Activated naive CD8-positive, alpha-beta T cell (primary cell): Measurements from ENCODE around the gene SLC25A34.

Experiments
- H3K27ac Mint-ChIP-seq: one replicate; pipeline ENCODE4 v1.8.0; 2021; ENCODE audit warnings: mixed read lengths
- H3K27me3 Mint-ChIP-seq: one replicate; pipeline ENCODE4 v1.8.0; 2021; ENCODE audit warnings: mixed read lengths
- H3K36me3 Mint-ChIP-seq: one replicate; pipeline ENCODE4 v1.8.0; 2021; ENCODE audit warnings: mixed read lengths
- H3K4me1 Mint-ChIP-seq: one replicate; pipeline ENCODE4 v1.8.0; 2021; ENCODE audit warnings: low read depth, mixed read lengths
- H3K4me3 Mint-ChIP-seq: one replicate; pipeline ENCODE4 v1.8.0; 2021; ENCODE audit warnings: mild to moderate bottlenecking, mixed read lengths
- H3K9me3 Mint-ChIP-seq: one replicate; pipeline ENCODE4 v1.8.0; 2021; ENCODE audit warnings: low read depth, mixed read lengths

Gene SLC25A34

DNA sequence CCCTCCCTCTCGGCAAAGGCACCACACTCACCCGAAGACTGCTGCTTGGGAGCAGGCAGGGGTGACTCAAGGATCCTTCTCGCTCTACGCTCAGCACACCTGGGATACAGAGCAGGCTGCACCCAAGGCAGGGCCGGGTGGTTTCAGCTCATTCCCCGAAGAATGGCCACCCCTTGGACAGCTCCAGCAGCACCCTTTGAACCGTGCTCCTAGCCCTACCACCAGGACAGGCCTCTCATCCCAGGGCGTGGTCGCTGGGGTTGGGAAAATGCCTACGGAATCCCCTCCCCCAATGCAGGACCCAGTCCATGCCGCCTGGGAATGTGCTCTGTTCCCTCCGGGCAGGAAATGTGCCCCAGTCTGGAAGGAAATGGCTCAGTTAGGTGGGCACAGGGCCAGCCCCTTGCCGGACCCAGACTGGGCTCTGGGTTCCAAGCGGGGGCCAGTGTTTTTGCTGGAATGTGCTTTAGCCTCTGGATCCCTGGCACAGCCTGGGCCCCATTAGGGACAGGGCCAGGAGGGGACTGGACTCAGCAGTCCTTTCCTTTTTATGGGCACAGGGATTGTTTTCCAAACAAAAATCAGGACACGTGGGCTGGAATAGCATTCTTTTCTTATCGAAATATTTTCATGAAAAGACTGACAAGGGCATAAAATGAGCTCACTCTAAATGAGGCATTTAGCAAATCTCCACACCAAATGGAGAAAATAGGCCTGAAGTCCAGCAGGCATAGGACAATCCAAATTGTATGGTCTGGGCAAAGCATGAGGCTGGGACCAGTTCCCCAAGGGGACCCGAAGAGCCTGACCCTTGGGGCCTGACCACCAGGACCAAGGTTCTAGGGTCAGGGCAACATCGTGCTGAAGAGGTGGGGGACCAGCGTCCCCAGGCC lies 13.6 kb downstream of the SLC25A34 start:
- no peaks in the 10 kb centered on the region for H3K9me3 Mint-ChIP-seq
- peaks cover 2% of the 10 kb centered on the region for H3K27me3 Mint-ChIP-seq
- H3K4me3 Mint-ChIP-seq, result no peak overlapping the region
- no peak overlapping the region for H3K27ac Mint-ChIP-seq
- no peaks in the 10 kb centered on the region for H3K36me3 Mint-ChIP-seq
- H3K4me1 Mint-ChIP-seq, result no peaks in the 10 kb centered on the region

DNA sequence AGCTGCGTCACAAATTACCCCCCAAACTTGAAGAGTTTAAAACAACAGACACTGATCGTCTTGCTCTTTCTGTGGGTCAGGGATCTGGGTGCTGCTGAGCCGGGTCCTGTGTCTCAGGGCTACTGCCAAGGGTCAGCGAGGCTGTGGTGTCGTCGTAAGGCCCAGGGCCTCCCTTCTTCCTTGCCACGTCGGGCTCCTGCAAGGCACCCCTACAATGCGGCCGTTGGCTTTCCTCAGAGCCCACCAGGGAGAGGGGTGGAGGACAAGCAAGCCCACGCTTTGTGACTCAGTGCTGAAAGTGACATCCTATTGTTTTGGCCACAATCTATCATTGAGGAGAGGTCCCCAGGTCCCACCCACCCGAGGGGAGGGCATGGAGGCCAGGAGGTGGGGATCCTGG lies 14.9 kb downstream of the SLC25A34 start:
- H3K27me3 Mint-ChIP-seq, result peaks cover 5% of the 10 kb centered on the region
- H3K4me1 Mint-ChIP-seq, result no peaks in the 10 kb centered on the region
- H3K36me3 Mint-ChIP-seq, result no peaks in the 10 kb centered on the region
- no peaks in the 10 kb centered on the region for H3K9me3 Mint-ChIP-seq
- no peak overlapping the region for H3K4me3 Mint-ChIP-seq
- no peak overlapping the region for H3K27ac Mint-ChIP-seq

DNA sequence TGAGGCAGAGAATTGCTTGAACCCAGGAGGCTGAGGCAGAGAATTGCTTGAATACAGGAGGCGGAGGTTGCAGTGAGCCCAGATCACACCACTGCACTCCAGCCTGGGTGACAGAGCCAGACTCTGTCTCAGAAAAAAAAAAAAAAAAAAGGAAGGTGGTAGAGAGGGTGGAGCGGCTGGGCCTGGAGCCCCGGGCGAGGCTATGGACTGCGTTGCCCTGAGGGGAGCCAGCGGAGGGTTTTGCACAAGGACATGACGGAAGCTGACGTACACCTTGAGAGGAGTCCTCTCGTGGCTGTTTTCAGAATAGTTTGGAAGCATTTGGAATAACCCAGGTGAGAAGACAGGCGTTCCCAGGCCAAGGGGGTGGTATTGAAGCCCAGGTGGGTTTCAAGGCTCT lies 15.7 kb downstream of the SLC25A34 start:
- Mint-ChIP-seq H3K4me1 (peaks cover 5% of the 10 kb centered on the region), H3K27ac (no peak overlapping the region), H3K4me3 (no peak overlapping the region), H3K27me3 (peaks cover 8% of the 10 kb centered on the region), H3K36me3 (no peaks in the 10 kb centered on the region), H3K9me3 (no peaks in the 10 kb centered on the region)

DNA sequence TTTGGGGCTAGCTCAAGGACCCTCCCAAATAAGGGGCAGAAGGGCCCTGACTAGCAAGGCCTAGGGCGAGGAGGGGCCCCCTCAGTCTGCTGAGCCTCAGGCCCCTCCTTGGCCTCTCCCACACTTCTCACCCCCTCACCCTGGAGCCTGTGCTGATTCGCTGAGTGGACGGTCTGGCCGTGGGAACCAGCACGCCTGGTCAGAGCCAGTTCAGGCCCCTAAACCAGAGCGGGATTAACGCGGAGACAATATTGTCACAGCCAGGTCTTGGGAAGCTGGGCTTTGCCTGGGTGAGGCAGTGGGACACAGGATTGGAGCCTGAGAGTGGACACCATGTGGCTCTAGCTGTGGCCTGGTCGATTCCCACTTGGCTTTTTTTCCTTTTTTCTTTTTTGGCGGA lies 17.7 kb downstream of the SLC25A34 start:
- Mint-ChIP-seq H3K36me3 (no peaks in the 10 kb centered on the region), H3K27me3 (peaks cover 14% of the 10 kb centered on the region), H3K4me1 (peaks cover 15% of the 10 kb centered on the region), H3K4me3 (no peak overlapping the region), H3K27ac (no peak overlapping the region), H3K9me3 (no peaks in the 10 kb centered on the region)

DNA sequence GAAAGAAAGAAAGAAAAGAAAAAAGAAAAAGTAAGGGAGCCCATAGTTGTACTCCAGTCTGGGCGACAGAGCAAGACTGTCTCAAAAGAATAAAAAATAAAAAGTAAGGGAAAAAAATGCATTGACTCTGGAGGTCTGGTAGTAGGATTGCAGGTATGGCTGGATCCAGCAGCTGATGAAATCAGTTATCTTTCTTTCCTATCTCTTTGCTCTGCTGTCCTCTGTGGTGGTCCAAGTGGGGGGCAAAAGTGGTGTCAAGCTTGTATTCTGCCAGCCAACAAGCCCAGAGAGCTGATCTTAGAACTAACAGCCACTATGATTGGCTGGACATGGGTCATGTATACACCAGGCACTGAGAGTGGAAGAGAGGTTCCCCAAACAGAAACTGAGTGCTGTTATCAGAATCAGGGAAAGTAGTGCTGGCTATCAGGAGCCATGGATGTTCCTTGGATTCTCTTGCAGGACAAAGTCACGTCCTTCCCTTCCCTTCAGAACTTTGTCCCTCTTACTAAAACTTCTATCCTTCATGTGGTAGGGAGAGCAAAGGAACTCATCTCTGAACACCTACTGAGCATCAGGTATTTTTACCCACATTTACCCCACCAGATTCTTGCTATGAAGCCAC lies 19.1 kb downstream of the SLC25A34 start:
- Mint-ChIP-seq H3K4me1 (peaks cover 15% of the 10 kb centered on the region), H3K27ac (no peak overlapping the region), H3K36me3 (no peaks in the 10 kb centered on the region), H3K4me3 (no peak overlapping the region), H3K27me3 (peaks cover 16% of the 10 kb centered on the region), H3K9me3 (no peaks in the 10 kb centered on the region)

DNA sequence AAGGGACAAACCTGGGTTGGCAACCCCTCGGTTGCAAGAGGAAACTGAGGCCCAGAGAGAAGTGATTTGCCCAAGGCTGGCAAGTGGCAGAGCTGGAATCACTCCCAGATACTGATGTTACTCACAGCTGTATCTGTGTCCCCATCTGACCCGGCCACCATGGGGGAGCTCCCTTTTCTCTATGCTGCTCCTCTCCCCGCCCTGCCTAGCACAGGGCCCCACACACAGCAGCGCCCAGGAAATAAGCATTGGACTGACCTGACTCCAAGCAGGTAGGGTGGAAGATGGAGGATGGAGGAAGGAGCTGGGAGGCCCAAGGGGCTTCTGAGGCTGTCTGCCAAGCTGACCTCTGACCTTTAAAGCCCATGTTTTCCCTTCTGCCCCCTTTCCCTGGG lies 19.6 kb downstream of the SLC25A34 start:
- Mint-ChIP-seq H3K27me3 (peaks cover 16% of the 10 kb centered on the region), H3K27ac (no peak overlapping the region), H3K9me3 (no peaks in the 10 kb centered on the region), H3K4me1 (peaks cover 15% of the 10 kb centered on the region), H3K4me3 (no peak overlapping the region), H3K36me3 (no peaks in the 10 kb centered on the region)

DNA sequence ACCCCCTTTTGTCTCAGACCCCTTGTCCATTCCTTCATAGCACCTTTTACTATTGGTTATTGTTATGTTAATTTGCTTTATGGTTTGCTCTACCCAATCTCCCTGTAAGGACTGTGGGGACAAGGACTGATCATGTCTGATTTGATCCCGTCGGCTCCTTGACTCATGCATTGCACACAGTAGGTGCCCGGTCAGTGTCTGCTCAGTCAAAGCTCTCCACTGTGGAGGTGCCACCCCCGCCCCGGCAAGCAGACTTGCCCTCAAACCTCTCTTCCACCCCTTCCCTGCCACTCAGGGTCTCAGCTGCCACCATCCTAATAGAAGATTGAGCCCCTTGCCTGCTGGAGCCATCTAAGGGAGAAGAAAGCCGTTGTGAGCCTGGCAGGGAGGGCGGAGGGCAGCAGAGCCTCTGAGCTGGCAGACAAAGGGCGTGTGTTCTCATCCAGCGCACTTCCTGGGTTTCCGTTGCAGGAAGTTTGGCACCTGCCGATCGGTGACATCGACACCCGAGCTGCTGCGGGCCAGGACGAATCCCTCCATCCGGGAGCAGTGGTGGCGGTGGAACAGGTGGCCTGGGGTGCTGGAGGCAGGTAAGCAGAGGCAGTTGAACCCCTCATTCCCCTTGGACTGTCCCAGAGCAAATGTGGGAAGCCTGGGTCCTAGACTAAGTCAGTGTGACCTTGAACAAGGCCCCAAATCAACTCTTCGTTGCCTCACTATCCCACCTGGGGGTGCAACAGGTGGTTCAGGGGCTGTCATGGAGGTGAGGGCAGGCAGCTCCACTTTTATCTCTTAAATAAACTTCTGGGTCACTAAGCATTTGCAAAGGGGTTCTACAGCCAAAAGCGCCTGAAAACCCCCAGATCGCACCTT lies 20.3 kb downstream of the SLC25A34 start:
- H3K4me1 Mint-ChIP-seq, result peaks cover 15% of the 10 kb centered on the region
- H3K4me3 Mint-ChIP-seq, result no peak overlapping the region
- no peaks in the 10 kb centered on the region for H3K36me3 Mint-ChIP-seq
- H3K9me3 Mint-ChIP-seq, result no peaks in the 10 kb centered on the region
- no peak overlapping the region for H3K27ac Mint-ChIP-seq
- peaks cover 17% of the 10 kb centered on the region for H3K27me3 Mint-ChIP-seq

DNA sequence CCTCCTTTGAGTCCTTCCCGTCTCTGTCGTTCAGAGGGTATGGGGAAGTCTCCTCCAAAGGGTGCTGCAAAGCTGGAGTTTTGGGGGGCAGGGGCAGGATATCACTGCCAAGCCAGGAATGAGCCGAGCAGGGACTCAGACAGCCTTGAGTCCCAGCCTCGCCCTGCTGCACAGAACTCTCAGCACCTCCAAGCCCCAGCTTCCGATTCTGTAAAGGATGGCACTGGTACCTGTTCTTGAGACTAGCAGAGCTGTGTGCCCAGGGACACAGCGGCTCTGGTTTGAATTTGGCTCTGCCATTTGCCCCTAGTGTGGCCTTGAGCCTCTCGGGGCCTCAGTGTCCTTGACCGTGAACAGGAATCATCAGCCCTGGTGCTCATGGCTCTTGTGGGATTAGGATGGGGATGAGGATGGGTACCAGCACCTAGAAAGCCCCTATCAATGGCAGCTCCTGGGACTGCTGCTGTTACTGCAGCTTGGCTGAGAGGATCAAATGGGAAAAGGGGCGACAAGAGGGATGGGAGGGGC lies 21.0 kb downstream of the SLC25A34 start:
- H3K27me3 Mint-ChIP-seq, result peaks cover 18% of the 10 kb centered on the region

DNA sequence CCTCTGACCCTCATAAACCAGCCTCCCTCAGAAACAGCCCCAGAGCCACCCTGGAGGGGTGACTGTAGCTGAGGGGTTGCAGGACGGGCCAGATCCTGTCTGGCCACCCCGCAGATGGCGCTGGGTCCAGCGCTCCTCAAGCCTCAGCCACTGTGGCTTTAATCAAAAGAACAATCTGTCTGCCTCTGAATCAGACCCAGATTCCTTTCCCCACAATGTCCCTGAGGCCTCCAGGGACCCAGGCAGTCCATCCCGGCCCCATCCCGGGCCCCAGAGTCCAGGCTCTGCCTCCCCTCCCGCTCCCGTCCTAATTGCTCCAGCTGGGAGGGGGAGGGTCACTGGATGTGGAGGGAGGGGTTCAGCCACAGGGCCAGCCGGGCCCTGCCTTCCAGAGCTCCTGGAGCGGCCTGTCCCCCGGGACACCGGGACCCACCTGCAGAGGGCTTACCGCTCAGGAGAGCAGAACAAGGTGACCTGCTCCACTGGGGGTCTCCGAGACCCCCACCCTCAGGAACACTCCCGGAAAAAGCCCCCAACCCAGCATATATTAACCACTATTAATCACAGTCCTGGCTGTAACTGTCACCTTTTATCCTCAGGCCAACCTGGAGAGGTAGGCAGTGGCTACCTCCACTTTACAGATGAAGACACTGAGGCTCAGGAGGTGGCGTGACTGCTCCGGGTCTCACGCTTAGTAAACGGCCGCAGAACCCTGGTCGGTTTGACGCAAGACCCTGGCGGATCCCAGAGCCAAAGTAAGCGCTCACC lies 21.7 kb downstream of the SLC25A34 start:
- Mint-ChIP-seq H3K27ac (no peak overlapping the region), H3K4me3 (peak overlapping the region; percentile 82), H3K36me3 (no peaks in the 10 kb centered on the region), H3K9me3 (no peaks in the 10 kb centered on the region), H3K27me3 (peaks cover 20% of the 10 kb centered on the region), H3K4me1 (peaks cover 15% of the 10 kb centered on the region)

More for the DNA sequence above, 21.0 kb downstream of the SLC25A34 start:
- Mint-ChIP-seq H3K4me1 (peaks cover 15% of the 10 kb centered on the region), H3K4me3 (peak overlapping the region; percentile 19), H3K27ac (no peak overlapping the region), H3K36me3 (no peaks in the 10 kb centered on the region), H3K9me3 (no peaks in the 10 kb centered on the region)

DNA sequence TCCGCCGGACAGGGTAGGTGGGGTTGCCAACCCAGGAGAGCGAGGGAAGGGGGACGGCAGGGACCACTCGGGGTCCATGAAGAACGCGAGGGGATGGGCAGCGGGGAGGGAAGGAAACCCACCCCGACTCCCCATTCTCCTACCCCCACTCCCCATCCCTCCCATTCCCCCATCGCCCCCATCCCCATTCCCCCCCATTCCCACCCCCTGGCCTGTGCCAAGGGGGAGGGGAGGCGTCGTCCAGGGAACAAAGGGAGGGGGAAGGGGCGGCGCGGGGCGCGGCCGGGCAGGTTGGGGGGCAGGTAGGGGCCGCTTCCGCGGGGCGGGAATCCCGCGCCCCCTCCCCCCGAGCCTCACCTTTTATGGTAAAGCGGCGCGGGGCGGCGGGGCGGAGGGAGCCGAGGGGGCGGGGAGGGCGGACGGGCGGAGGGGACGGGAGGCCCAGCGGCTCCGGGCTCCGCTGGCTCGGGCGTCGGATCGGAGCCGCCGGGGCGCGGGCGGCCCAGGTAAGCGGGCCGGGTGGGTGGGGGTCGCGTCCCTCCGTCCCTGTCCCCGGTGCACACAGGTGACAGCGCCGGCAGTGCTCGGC lies 22.4 kb downstream of the SLC25A34 start, which contains the start of gene FBLIM1:
Gene FBLIM1, plus strand, starts transcription at position 453 of the 589 bp plus-strand sequence. CDS start 6,189 bp downstream, outside the sequence.
- Mint-ChIP-seq H3K36me3 (no peaks in the 10 kb centered on the region), H3K4me3 (peak within 1 kb of the TSS; percentile 82), H3K4me1 (peaks cover 15% of the 10 kb centered on the region), H3K9me3 (no peaks in the 10 kb centered on the region), H3K27ac (no peak within 1 kb of the TSS), H3K27me3 (peaks cover 20% of the 10 kb centered on the region)

DNA sequence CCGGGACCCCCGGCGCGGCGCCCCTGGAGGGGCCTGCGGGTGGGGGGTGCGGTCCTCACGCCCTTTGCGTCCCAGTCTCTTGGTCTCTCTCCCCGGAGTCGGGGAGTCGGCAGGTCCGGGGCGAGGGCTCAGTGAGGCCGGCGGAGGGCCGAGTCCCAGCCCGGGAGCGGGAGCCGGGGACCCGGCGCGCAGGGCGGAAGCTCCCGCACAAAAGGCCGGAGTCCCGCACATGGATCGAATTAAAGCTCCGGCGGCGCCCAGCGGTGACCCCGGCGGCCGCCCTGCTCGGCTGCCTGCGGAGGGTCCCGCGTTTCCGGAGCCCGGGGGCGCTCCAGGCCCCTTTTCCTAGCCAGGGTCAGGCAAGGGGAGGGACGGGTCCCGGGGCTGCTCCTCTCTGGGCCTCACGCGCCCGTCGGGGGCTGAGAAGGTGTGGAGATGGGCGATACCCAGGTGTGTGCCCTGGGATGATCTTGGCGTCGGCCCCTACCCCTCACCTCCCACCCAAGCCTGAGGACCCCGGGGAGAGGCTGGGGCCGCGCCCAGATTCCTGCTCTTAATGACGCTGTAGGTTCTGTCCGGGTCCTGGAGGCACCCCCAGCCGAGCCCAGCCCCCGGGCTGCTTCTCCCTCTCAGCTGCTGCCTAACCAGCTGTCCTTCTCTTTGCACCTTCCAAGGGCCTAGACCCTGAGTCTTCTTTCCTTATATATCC lies 23.0 kb downstream of the SLC25A34 start:
- Mint-ChIP-seq H3K27ac (no peak overlapping the region), H3K4me1 (peaks cover 15% of the 10 kb centered on the region), H3K27me3 (peaks cover 20% of the 10 kb centered on the region), H3K4me3 (peak overlapping the region; percentile 59), H3K9me3 (no peaks in the 10 kb centered on the region), H3K36me3 (no peaks in the 10 kb centered on the region)

DNA sequence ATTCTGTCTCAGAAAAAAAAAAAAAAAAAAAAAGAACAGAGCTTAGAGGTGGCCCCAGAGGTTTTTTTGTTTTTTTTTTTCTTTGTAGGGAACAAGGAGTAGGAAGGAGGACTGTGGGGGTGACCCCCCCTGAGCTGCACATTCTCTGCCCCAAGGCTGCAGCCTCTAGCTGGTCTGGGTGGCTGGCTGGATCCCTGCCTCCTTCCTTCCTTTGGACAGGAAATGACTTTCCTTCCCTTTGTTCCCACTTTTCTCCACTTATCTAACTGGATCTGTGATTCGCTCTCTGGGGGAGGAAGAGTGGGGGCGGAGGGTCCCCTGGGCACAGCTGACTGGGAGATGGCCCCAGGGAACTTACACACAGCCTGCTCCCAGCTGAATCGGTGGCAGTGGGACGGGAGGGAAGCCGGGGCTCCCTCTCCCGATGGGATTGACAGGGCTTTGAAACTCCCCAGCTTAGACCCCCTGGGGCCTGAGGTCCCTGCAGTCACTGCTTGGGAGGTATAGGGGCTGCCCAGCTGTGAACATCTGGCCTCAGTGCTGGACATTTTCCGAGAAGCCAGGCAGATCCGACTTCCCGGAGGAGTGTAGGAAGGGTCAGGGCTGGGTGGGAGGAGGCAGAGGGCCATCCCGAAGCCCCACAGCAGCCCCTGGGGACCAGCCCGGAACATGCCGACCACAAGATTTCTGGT lies 24.6 kb downstream of the SLC25A34 start:
- no peak overlapping the region for H3K4me3 Mint-ChIP-seq
- H3K9me3 Mint-ChIP-seq, result no peaks in the 10 kb centered on the region
- no peaks in the 10 kb centered on the region for H3K36me3 Mint-ChIP-seq
- H3K27me3 Mint-ChIP-seq, result peaks cover 17% of the 10 kb centered on the region
- no peak overlapping the region for H3K27ac Mint-ChIP-seq
- peaks cover 15% of the 10 kb centered on the region for H3K4me1 Mint-ChIP-seq
